Thoracic aorta (tissue), 2 donors: Measurements from ENCODE around the gene S1PR3. TPM values are rescaled to one million over a fixed set of nuclear protein-coding genes. Genes with fewer than 3 reads are reported as not detected.
"Not testable (repeated sequence)": the region's sequence is repeated elsewhere in the genome, so short reads cannot be mapped to it uniquely, and the experiment has no call there.

Experiments
- ATAC-seq: fragments of 150-250 bp; one replicate; pipeline ENCODE4 v1.8.0; 2017; ENCODE audit warnings: low read depth; ENCODE audit not compliant: insufficient number of reproducible peaks, low FRiP score
- DNase-seq: peaks from one replicate; pipeline ENCODE4 v3.0.0-alpha.2; 2020; ENCODE audit warnings: low spot score
- H3K27ac ChIP-seq, 2 donors: fragments of 200-600 bp; sonication (generic); 1 replicate in 1 of 2; 2 replicates in 1 of 2; pipeline ENCODE4 v1.5.1; 2016; ENCODE audit warnings: mild to moderate bottlenecking in 2 of 2, moderate library complexity in 2 of 2
- H3K27me3 ChIP-seq: fragments of 200-600 bp; sonication (generic); replicated peaks from 2 replicates; pipeline ENCODE4 v1.6.0; 2016; ENCODE audit warnings: mild to moderate bottlenecking; ENCODE audit not compliant: insufficient read depth
- H3K36me3 ChIP-seq: fragments of 200-600 bp; sonication (generic); one replicate; pipeline ENCODE4 v1.5.1; 2016
- H3K4me1 ChIP-seq, 2 donors: fragments of 200-600 bp; sonication (generic); 1 replicate in 1 of 2; 2 replicates in 1 of 2; pipeline versions ENCODE4 v1.5.1 to v1.6.0; 2016; ENCODE audit warnings: low read depth in 2 of 2, mild to moderate bottlenecking in 1 of 2; ENCODE audit not compliant: control insufficient read depth in 1 of 2
- H3K4me3 ChIP-seq: fragments of 200-600 bp; sonication (generic); 2 replicates; pipeline ENCODE4 v1.5.1; 2016; ENCODE audit warnings: mild to moderate bottlenecking
- H3K9me3 ChIP-seq: fragments of 200-600 bp; sonication (generic); 2 replicates; pipeline ENCODE4 v1.5.1; 2016
- total RNA-seq, 2 donors: library from RNA; depleted of rRNA; stranded (reverse); fragments of >200 nt; gene quantifications; one replicate each; pipeline versions ENCODE4 v1.1.0 to v1.2.3, GENCODE V29; 2016
- TF ChIP-seq, protein P1 (sequence below): fragments of 200-600 bp; sonication (generic); IDR thresholded peaks from one replicate; pipeline ENCODE4 v1.5.1; 2019; ENCODE audit warnings: antibody characterized with exemption

S1PR3 gene
- 100 to 1,000 TPM; 125 to 173 TPM for total RNA-seq

- TF ChIP-seq, protein P1, sequence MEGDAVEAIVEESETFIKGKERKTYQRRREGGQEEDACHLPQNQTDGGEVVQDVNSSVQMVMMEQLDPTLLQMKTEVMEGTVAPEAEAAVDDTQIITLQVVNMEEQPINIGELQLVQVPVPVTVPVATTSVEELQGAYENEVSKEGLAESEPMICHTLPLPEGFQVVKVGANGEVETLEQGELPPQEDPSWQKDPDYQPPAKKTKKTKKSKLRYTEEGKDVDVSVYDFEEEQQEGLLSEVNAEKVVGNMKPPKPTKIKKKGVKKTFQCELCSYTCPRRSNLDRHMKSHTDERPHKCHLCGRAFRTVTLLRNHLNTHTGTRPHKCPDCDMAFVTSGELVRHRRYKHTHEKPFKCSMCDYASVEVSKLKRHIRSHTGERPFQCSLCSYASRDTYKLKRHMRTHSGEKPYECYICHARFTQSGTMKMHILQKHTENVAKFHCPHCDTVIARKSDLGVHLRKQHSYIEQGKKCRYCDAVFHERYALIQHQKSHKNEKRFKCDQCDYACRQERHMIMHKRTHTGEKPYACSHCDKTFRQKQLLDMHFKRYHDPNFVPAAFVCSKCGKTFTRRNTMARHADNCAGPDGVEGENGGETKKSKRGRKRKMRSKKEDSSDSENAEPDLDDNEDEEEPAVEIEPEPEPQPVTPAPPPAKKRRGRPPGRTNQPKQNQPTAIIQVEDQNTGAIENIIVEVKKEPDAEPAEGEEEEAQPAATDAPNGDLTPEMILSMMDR = peak; percentile 28
- H3K4me1 ChIP-seq = peaks cover 15 to 34% of the 10 kb centered on the region in 2 donors
- no peaks in the 10 kb centered on the region for H3K9me3 ChIP-seq
- H3K4me3 ChIP-seq = peak within 1 kb of the TSS; percentile 95
- ATAC-seq (peak; percentile 64), DNase-seq (no peak)
- H3K27ac ChIP-seq = peak within 1 kb of the TSS; percentile 78 to 90
- H3K27me3 ChIP-seq = no peaks in the 10 kb centered on the region
- peaks cover 2% of the 10 kb centered on the region for H3K36me3 ChIP-seq
These were observed at the start of gene S1PR3 for GRCh38 chr9:88991066-88992034. TSS of gene S1PR3 (plus strand) at chr9:88991468. CDS start at chr9:89001201, 9,733 bp downstream.

GRCh38 chr9:88941586-88941985 is 49.7 kb upstream of the S1PR3 start:
- H3K27me3 ChIP-seq, H3K27ac ChIP-seq, H3K4me3 ChIP-seq, H3K9me3 ChIP-seq, ATAC-seq, H3K4me1 ChIP-seq, H3K36me3 ChIP-seq, DNase-seq: not testable (repeated sequence)

GRCh38 chr9:88942411-88942810 is 48.9 kb upstream of the S1PR3 start:
- Histone ChIP-seq H3K27me3 (no peaks in the 10 kb centered on the region), H3K27ac (no peak overlapping the region), H3K36me3 (no peaks in the 10 kb centered on the region), H3K4me1 (no peaks in the 10 kb centered on the region), H3K4me3 (no peak overlapping the region), H3K9me3 (no peaks in the 10 kb centered on the region)
- ATAC-seq (no peak), DNase-seq (no peak)
- TF ChIP-seq, protein P1 = no peak

DNA sequence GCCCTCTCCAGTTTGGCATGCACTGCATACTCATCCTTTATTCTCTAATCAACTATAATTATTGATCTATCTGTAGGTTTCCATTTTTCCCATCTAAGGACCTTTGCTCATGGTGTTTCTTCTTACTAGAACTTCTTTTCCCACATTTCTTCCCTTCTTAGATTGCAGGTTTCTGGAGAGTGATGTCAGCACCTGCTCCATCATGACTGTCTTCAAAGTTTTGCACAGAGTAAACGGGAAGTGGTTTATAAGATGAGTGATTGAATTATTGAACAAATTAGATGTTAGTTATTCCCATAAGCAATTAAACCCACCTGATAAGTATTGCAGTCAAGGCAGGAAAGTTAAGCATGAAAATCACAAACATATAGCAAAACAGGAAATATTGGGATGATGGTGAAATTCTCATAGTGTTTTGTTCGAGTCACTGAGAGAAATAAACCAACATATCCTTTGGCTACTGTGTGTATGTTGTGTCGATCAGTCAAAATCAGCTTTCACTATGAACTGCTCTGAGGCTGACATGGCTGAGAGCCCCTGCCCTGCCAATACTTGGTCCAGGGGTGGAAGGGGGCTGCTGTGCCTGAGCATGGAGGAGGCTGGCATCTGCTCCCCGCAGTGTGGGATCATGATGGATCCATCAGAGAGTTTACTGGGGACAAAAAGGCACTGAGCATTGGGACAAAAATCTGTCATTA is 45.5 kb upstream of the S1PR3 start:
- no peak overlapping the region for H3K27ac ChIP-seq

DNA sequence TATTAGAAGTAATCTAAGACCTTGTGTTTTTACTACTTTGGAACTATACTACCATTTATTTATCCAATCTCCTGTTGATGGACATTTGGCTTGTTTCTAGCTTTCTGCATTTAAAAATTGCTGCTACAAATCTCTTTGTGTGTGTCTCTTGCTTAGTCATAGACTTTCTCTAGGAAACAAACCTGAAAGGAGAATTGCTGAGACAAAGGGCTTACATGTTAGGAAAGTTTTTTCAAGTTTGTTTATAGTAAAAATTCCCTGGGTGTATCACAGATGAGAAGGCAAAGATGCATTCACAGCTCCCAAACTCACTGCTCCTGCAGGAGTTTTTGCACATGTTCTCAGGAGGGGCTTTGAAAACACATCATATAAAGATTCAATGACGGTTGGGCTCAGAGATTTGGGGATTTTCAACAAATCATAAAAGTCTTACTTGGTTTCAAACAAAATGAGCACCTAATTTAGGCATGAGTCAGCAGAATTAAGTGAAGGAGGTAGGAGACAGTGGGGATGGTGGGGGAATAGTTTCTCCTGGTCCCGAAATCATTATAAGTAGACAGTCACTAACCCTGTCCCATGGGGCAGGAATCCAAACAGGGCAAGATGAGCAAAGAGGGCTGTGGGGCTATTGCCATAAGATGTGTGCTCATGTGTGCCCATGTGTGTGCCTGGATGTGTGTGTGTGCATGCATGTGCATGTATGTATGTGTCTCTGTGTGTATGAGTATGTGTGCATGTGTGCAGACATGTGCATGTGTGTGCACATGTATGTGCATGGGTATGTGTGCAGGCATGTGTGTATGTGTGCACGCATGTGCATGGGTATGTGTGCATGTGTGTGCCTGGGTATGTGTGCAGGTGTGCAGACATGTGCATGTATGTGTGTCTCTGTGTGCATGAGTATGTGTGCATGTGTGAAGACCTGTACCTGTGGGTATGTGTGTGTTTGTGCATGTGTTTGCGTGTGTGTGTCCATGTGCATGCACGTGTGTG is 43.4 kb upstream of the S1PR3 start:
- Histone ChIP-seq H3K36me3 (no peaks in the 10 kb centered on the region), H3K4me1 (no peaks in the 10 kb centered on the region), H3K27ac (no peak overlapping the region), H3K4me3 (no peak overlapping the region), H3K9me3 (no peaks in the 10 kb centered on the region), H3K27me3 (no peaks in the 10 kb centered on the region)
- TF ChIP-seq, protein P1 = no peak
- DNase-seq (no peak), ATAC-seq (no peak)

More for the DNA sequence above, 45.5 kb upstream of the S1PR3 start:
- Histone ChIP-seq H3K4me1 (no peaks in the 10 kb centered on the region), H3K36me3 (no peaks in the 10 kb centered on the region), H3K4me3 (no peak overlapping the region), H3K27me3 (no peaks in the 10 kb centered on the region), H3K9me3 (no peaks in the 10 kb centered on the region)
- DNase-seq (no peak), ATAC-seq (no peak)
- TF ChIP-seq, protein P1 = no peak
